ENCODE measurements around the gene OR2L13.

Gene OR2L13

DNA sequence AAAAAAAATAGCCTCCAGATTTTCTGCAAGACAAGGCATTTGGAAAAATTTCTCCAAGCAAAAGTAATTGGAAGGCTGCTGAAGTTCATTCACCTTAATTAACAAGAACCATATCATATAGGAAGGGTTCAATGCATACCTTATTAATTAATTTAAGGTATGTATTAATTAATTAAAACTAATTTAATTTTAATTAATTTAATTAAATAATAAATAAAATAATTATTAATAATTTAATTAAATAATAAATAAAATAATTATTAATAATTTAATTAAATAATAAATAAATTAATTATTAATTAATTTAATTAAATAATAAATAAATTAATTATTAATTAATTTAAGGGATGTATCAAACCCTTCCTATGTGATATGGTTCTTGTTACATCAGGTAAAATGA, 7.9 kb downstream of the OR2L13 start:
- H3K4me3 ChIP-seq (ENCODE audit: severe bottlenecking), result no peak overlapping the region
- no peak for DNase-seq (ENCODE audit: low spot score)
- no peak for ATAC-seq (ENCODE audit: low read depth)
- no peaks in the 10 kb centered on the region for H3K36me3 ChIP-seq (ENCODE audit: low read depth)
- H3K27me3 ChIP-seq (ENCODE audit: insufficient read depth, poor library complexity, severe bottlenecking), result no peaks in the 10 kb centered on the region
- H3K4me1 ChIP-seq (ENCODE audit: insufficient read depth, poor library complexity, severe bottlenecking), result no peaks in the 10 kb centered on the region
- no peak overlapping the region for H3K27ac ChIP-seq (ENCODE audit: poor library complexity, severe bottlenecking)
- no peaks in the 10 kb centered on the region for H3K9me3 ChIP-seq (ENCODE audit: severe bottlenecking)
- TF ChIP-seq, protein P1, sequence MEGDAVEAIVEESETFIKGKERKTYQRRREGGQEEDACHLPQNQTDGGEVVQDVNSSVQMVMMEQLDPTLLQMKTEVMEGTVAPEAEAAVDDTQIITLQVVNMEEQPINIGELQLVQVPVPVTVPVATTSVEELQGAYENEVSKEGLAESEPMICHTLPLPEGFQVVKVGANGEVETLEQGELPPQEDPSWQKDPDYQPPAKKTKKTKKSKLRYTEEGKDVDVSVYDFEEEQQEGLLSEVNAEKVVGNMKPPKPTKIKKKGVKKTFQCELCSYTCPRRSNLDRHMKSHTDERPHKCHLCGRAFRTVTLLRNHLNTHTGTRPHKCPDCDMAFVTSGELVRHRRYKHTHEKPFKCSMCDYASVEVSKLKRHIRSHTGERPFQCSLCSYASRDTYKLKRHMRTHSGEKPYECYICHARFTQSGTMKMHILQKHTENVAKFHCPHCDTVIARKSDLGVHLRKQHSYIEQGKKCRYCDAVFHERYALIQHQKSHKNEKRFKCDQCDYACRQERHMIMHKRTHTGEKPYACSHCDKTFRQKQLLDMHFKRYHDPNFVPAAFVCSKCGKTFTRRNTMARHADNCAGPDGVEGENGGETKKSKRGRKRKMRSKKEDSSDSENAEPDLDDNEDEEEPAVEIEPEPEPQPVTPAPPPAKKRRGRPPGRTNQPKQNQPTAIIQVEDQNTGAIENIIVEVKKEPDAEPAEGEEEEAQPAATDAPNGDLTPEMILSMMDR (IDR thresholded peaks at IDR 0.05; ENCODE audit: poor library complexity, severe bottlenecking), result no peak

DNA sequence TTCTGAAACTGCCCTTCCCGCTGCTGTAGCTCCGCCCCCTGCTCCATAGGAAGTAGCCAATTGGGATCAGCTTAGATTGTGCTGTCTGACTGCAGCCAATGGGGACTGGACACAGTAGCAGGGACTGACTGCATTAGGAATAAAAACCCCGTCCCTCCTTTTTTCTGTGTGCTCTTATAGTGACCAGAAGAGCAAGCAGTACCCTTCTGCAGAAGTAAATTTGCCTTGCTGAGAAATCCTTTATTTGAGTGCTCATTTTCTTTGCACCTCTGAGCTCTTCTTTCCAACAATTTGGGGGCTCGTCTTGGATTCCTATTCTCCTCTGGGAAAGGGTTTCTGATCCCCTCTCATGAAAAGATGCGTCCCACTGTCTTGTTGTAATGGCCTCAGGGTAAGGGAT, 16.2 kb downstream of the OR2L13 start:
- Histone ChIP-seq H3K4me1 (ENCODE audit: insufficient read depth, poor library complexity, severe bottlenecking) (no peaks in the 10 kb centered on the region), H3K36me3 (ENCODE audit: low read depth) (no peaks in the 10 kb centered on the region), H3K27me3 (ENCODE audit: insufficient read depth, poor library complexity, severe bottlenecking) (no peaks in the 10 kb centered on the region), H3K27ac (ENCODE audit: poor library complexity, severe bottlenecking) (no peak overlapping the region), H3K4me3 (ENCODE audit: severe bottlenecking) (no peak overlapping the region), H3K9me3 (ENCODE audit: severe bottlenecking) (no peaks in the 10 kb centered on the region)
- no peak for ATAC-seq (ENCODE audit: low read depth)
- DNase-seq (ENCODE audit: low spot score), result no peak
- TF ChIP-seq, protein P1 (IDR thresholded peaks at IDR 0.05; ENCODE audit: poor library complexity, severe bottlenecking), result no peak

DNA sequence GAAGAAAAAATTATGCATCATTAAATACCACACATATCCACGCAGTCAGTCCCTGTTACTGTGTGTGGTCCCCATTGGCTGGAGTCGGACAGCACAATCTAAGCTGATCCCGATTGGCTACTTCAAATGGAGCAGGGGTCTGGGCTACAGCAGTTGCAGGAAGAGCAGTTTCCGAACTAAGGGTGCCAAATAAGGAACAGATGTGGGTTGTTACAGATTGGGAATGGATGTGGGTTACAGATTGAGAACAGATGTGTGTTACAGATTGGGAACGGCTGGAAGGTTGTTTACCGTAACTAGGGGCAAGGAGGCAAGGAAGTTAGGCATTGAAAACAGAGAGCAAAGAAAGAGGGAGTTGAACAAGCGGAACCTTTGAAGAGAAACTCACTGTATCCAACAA, 19.9 kb downstream of the OR2L13 start:
- Histone ChIP-seq H3K27ac (ENCODE audit: poor library complexity, severe bottlenecking) (no peak overlapping the region), H3K4me3 (ENCODE audit: severe bottlenecking) (no peak overlapping the region), H3K36me3 (ENCODE audit: low read depth) (no peaks in the 10 kb centered on the region), H3K9me3 (ENCODE audit: severe bottlenecking) (no peaks in the 10 kb centered on the region), H3K4me1 (ENCODE audit: insufficient read depth, poor library complexity, severe bottlenecking) (no peaks in the 10 kb centered on the region), H3K27me3 (ENCODE audit: insufficient read depth, poor library complexity, severe bottlenecking) (no peaks in the 10 kb centered on the region)
- TF ChIP-seq, protein P1 (IDR thresholded peaks at IDR 0.05; ENCODE audit: poor library complexity, severe bottlenecking), result no peak
- DNase-seq (ENCODE audit: low spot score) (no peak), ATAC-seq (ENCODE audit: low read depth) (no peak)

DNA sequence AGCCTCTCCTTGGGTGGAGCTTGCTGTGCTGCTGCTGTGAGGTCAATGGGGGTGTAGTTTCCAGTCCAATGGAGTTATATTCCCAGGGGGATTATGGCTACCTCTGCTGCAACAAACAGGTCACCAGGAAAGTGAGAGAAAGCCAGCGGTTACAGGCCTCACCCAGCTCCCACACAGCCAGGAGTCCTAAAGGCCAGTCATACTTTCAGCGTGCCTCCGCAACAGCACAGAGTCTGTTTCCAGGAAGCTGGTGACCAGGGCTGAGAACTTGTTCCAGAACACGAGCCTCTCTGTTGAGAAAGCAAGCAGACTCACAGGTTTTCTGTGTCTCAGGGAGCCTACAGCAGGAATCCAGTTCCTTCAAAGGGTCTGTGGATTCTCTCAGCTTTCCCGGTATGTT, 32.7 kb downstream of the OR2L13 start:
- ATAC-seq (ENCODE audit: low read depth) (no peak), DNase-seq (ENCODE audit: low spot score) (no peak)
- Histone ChIP-seq H3K27me3 (ENCODE audit: insufficient read depth, poor library complexity, severe bottlenecking) (no peaks in the 10 kb centered on the region), H3K4me3 (ENCODE audit: severe bottlenecking) (no peak overlapping the region), H3K4me1 (ENCODE audit: insufficient read depth, poor library complexity, severe bottlenecking) (no peaks in the 10 kb centered on the region), H3K9me3 (ENCODE audit: severe bottlenecking) (no peaks in the 10 kb centered on the region), H3K27ac (ENCODE audit: poor library complexity, severe bottlenecking) (no peak overlapping the region), H3K36me3 (ENCODE audit: low read depth) (no peaks in the 10 kb centered on the region)
- TF ChIP-seq, protein P1 (IDR thresholded peaks at IDR 0.05; ENCODE audit: poor library complexity, severe bottlenecking), result no peak

DNA sequence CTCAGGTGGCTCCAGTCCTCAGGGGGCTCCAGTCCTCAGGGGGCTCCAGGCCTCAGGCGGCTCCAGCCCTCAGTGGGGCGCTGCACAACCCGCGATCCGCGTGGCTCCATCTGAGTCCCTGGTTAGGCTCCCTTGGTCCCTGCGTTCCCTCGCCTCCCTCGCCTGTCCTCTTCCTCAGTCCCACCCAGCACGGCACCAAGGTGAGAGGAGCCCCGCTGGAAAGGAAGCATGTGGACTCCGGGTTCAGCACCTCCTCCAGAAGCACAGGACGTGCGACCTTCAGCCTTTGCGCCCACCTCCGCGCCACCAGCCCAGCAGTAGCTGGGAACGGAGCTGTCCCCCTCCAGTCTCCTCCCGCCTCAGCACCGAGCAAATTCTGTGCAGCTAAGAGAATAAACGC, 41.8 kb downstream of the OR2L13 start:
- TF ChIP-seq, protein P1 (IDR thresholded peaks at IDR 0.05; ENCODE audit: poor library complexity, severe bottlenecking), result no peak
- no peaks in the 10 kb centered on the region for H3K9me3 ChIP-seq (ENCODE audit: severe bottlenecking)
- peaks cover 11% of the 10 kb centered on the region for H3K4me1 ChIP-seq (ENCODE audit: insufficient read depth, poor library complexity, severe bottlenecking)
- ATAC-seq (ENCODE audit: low read depth) (no peak), DNase-seq (ENCODE audit: low spot score) (no peak)
- H3K4me3 ChIP-seq (ENCODE audit: severe bottlenecking), result no peak overlapping the region
- H3K27ac ChIP-seq (ENCODE audit: poor library complexity, severe bottlenecking), result no peak overlapping the region
- H3K36me3 ChIP-seq (ENCODE audit: low read depth), result no peaks in the 10 kb centered on the region
- no peaks in the 10 kb centered on the region for H3K27me3 ChIP-seq (ENCODE audit: insufficient read depth, poor library complexity, severe bottlenecking)
